ENCODE measurements around the gene ADD3.
A peak's percentile ranks its signal among the peaks of the same experiment; 100 is the strongest.
"Not testable (repeated sequence)": the region's sequence is repeated elsewhere in the genome, so short reads cannot be mapped to it uniquely, and the experiment has no call there.

Gene ADD3

GRCh38 chr10:109976681-109977080 is 31.1 kb upstream of the ADD3 start:
- DNase-seq: no peak

- DNase-seq: no peak
These were observed 30.4 kb upstream of the ADD3 start for GRCh38 chr10:109977382-109977806.

- DNase-seq: peak; percentile 81
These were observed 29.3 kb upstream of the ADD3 start for GRCh38 chr10:109978481-109978880.

GRCh38 chr10:109979215-109979614 is 28.6 kb upstream of the ADD3 start:
- DNase-seq: no peak

GRCh38 chr10:109981650-109982049 is 26.1 kb upstream of the ADD3 start:
- no peak for DNase-seq

- DNase-seq: no peak
These were observed 25.7 kb upstream of the ADD3 start for GRCh38 chr10:109982123-109982522.

GRCh38 chr10:109982812-109983211 is 25.0 kb upstream of the ADD3 start:
- DNase-seq: no peak

GRCh38 chr10:109984013-109984412 is 23.8 kb upstream of the ADD3 start:
- no peak for DNase-seq

- not testable (repeated sequence) for DNase-seq
These were observed 22.0 kb upstream of the ADD3 start for GRCh38 chr10:109985768-109986167.

GRCh38 chr10:109987452-109988211 is 20.2 kb upstream of the ADD3 start:
- no peak for DNase-seq

GRCh38 chr10:109988212-109988596 is 19.6 kb upstream of the ADD3 start:
- no peak for DNase-seq

- no peak for DNase-seq
These were observed 16.4 kb upstream of the ADD3 start for GRCh38 chr10:109991266-109991855.

GRCh38 chr10:109992485-109992884 is 15.3 kb upstream of the ADD3 start:
- DNase-seq: no peak

- no peak for DNase-seq
These were observed 14.0 kb upstream of the ADD3 start for GRCh38 chr10:109993551-109994330.

GRCh38 chr10:109994711-109995577 is 12.8 kb upstream of the ADD3 start:
- no peak for DNase-seq

- no peak for DNase-seq
These were observed 12.2 kb upstream of the ADD3 start for GRCh38 chr10:109995595-109995994.

- no peak for DNase-seq
These were observed 11.6 kb upstream of the ADD3 start for GRCh38 chr10:109996225-109996624.

- no peak for DNase-seq
These were observed 11.0 kb upstream of the ADD3 start for GRCh38 chr10:109996766-109997171.

GRCh38 chr10:109997233-109997632 is 10.6 kb upstream of the ADD3 start:
- no peak for DNase-seq

- no peak for DNase-seq
These were observed 9.3 kb upstream of the ADD3 start for GRCh38 chr10:109998513-109998912.

GRCh38 chr10:110002801-110003523 is 4.8 kb upstream of the ADD3 start:
- DNase-seq: no peak

- DNase-seq: no peak
These were observed 4.3 kb upstream of the ADD3 start for GRCh38 chr10:110003524-110003885.

Measured in stimulated activated CD8-positive, alpha-beta memory T cell treated with anti-CD3 and anti-CD28 coated beads, Interleukin-4, amount 100 ng/mL, for 48 hours (primary cell).